ENCODE measurements around the gene NMU. TPM values are rescaled to one million over a fixed set of nuclear protein-coding genes. Genes with fewer than 3 reads are reported as not detected.

The NMU gene
- total and polyA plus RNA-seq, 10 of the 15 experiments (the other 5 are each of a cell fraction or from before 2014, with no cell fraction given) = 0.33 TPM; not detected in 9

GRCh38 chr4:55675196-55675793, 39.2 kb upstream of the NMU start:
- ChIA-PET CTCF (no interaction called here), POLR2A (interaction anchor here (0.6 kb wide), 1 partner anchor 12 kb away, joined by 3 read pairs; no protein-coding TSS in a partner anchor), RAD21 (ENCODE audit: unreplicated experiment) (no interaction called here), SMC1A (ENCODE audit: uncharacterized antibody, unreplicated experiment) (interaction anchor here (0.5 kb wide), 1 partner anchor 268 kb away, joined by 3 read pairs; no protein-coding TSS in a partner anchor)
- Histone ChIP-seq H3K9me3 (replicated peaks; ENCODE audit: control insufficient read depth, insufficient read depth, low read length) (no peaks in the 10 kb centered on the region), H3K9ac (ENCODE audit: control insufficient read depth, insufficient read depth, low read length) (no peak overlapping the region), H4K20me1 (ENCODE audit: control insufficient read depth, insufficient read depth) (no peaks in the 10 kb centered on the region), H3K4me1 (ENCODE audit: control insufficient read depth, insufficient read depth, low read length) (no peaks in the 10 kb centered on the region), H2AFZ (ENCODE audit: control insufficient read depth, low read depth, low read length) (no peak overlapping the region), H3K79me2 (ENCODE audit: control insufficient read depth, insufficient read depth, low read length) (no peaks in the 10 kb centered on the region), H3K36me3 (ENCODE audit: control insufficient read depth in 2 of 2, insufficient read depth in 2 of 2, low read length in 1 of 2) (no peaks in the 10 kb centered on the region), H3K27me3 (replicated peaks in 1 of 2; ENCODE audit: control insufficient read depth in 2 of 2, insufficient read depth in 2 of 2, low read length in 1 of 2) (no peaks in the 10 kb centered on the region), H3K4me3 (no peak overlapping the region), H3K4me2 (ENCODE audit: control insufficient read depth, insufficient read depth) (no peak overlapping the region), H3K27ac (ENCODE audit: control insufficient read depth, insufficient read depth) (no peak overlapping the region)
- FAIRE-seq = no peak
- intact Hi-C loops (cut with micrococcal nuclease; ENCODE audit: unreplicated experiment) (no loop called here), in situ Hi-C loops (cut with MboI) (no loop called here)
- no peak for DNase-seq (ENCODE audit: low read depth, low spot score)
- BruUV-seq (replicated peaks) = no TSS peak
- 0% methylated on average over 4 of the region's 4 CpGs for WGBS (ENCODE audit: insufficient coverage, insufficient replicate concordance, low lambda C conversion rate, missing lambda C conversion rate)
- ATAC-seq = no peak
- no peak for TF ChIP-seq MTA2 (IDR thresholded peaks at IDR 0.05; ENCODE audit: low read depth)
- no peak for TF ChIP-seq ZBTB4 (CRISPR knock-in tag; IDR thresholded peaks at IDR 0.05)
- no peak for TF ChIP-seq CHD4 (IDR thresholded peaks at IDR 0.05)
- TF ChIP-seq TCF12 (IDR thresholded peaks at IDR 0.05; ENCODE audit: low read depth, low read length) = no peak
- no peak for TF ChIP-seq CUX1 (IDR thresholded peaks at IDR 0.05; ENCODE audit: insufficient replicate concordance, low read depth, low read length)
- TF ChIP-seq SREBF2 (IDR thresholded peaks at IDR 0.05; ENCODE audit: low read length) = no peak
- no peak for TF ChIP-seq JUNB (IDR thresholded peaks at IDR 0.05)
- no peak for TF ChIP-seq ELK1 (IDR thresholded peaks at IDR 0.05; ENCODE audit: low read depth, low read length)
- no peak for TF ChIP-seq BRCA1 (IDR thresholded peaks at IDR 0.05; ENCODE audit: low read depth, low read length)
- TF ChIP-seq PAX8 (IDR thresholded peaks at IDR 0.05) = no peak
- no peak for TF ChIP-seq PML (IDR thresholded peaks at IDR 0.05; ENCODE audit: low read length)
- no peak for TF ChIP-seq RELB (IDR thresholded peaks at IDR 0.05; ENCODE audit: low read depth)
- no peak for TF ChIP-seq ZNF622 (IDR thresholded peaks at IDR 0.05)
- TF ChIP-seq RB1 (IDR thresholded peaks at IDR 0.05; ENCODE audit: borderline replicate concordance) = no peak

Data from GM12878 (cell line).